LNCAP (cell line): ENCODE measurements around the gene ABTB1.

ENCODE experiments used
- TF ChIP-seq, protein P1 (sequence below): fragments of 450-650 bp; IDR thresholded peaks from 2 replicates; pipeline ENCODE4 v1.5.1; 2017; ENCODE audit warnings: mild to moderate bottlenecking

The ABTB1 gene

DNA sequence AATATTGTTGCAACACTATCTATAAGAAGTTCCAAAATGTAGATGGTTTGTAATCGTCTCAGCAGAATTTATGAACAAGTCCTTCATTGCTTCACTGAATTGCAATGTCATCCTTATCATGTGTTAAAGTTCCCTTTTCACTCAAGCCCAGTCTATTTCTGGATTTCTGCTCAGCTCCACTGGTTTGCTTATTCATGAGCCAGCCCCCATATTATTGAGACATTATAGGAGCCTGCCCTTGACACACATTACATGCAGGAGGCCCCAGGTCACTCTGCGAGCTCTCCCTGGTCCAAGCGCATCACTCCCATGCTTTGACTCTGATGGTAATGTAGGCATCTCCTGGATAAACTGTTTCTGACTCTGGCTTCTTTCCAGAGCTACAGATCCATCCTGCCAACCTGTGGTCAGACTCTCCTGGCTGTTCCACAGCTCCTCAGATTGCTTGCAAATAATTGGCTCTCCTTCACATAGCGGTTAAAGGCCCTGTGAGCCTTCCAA lies 56.9 kb downstream of the ABTB1 start:
- TF ChIP-seq, protein P1, sequence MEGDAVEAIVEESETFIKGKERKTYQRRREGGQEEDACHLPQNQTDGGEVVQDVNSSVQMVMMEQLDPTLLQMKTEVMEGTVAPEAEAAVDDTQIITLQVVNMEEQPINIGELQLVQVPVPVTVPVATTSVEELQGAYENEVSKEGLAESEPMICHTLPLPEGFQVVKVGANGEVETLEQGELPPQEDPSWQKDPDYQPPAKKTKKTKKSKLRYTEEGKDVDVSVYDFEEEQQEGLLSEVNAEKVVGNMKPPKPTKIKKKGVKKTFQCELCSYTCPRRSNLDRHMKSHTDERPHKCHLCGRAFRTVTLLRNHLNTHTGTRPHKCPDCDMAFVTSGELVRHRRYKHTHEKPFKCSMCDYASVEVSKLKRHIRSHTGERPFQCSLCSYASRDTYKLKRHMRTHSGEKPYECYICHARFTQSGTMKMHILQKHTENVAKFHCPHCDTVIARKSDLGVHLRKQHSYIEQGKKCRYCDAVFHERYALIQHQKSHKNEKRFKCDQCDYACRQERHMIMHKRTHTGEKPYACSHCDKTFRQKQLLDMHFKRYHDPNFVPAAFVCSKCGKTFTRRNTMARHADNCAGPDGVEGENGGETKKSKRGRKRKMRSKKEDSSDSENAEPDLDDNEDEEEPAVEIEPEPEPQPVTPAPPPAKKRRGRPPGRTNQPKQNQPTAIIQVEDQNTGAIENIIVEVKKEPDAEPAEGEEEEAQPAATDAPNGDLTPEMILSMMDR, result no peak

DNA sequence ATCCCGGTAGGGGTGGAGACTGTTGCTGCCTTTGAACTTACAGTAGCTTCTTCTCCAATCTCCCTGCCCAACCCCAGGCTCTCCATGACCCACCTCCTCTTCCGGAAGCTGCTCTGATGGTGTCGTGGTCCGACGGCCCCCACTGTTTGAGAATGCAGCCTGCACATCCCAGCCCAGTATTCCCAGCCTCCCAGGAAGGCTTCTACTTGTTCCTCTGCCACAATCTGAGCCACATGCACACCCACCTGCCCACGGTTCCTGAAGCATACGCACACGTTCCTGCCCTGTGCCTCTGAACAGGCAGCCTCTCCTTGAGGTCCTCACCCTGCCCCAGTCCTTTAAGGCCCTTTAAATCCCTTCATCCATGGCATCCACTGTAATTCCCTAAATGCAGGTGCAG lies 57.4 kb downstream of the ABTB1 start:
- TF ChIP-seq, protein P1, result no peak
